ENCODE measurements around the gene CFAP410. TPM values are rescaled to one million over a fixed set of nuclear protein-coding genes. Genes with fewer than 3 reads are reported as not detected.
"Not testable (repeated sequence)": the region's sequence is repeated elsewhere in the genome, so short reads cannot be mapped to it uniquely, and the experiment has no call there.

Gene CFAP410
- total RNA-seq, 6 experiments from 2014 or later, result 6.9 to 15.4 (median 13.1) TPM

DNA sequence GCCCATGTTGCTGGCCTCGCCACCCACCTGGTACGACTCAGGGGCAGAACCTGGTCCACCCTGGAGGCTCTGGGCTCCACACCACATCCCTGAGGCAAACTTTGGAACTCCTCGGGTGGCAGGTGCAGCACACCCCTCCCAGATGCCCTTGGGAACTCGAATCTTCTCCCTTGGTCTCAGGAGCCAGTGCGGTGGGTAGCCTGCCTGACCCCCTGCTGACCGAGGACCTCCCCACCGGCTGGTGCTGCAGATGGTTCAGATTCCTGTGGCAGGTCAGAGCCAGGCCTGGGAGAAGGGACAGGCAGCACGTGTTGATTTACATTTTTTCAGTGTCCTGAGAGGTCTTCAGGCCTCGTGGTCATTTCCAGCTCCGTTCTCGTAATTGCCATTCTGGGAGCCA is 6.3 kb upstream of the CFAP410 start:
- no peaks in the 10 kb centered on the region for H3K9me3 ChIP-seq
- TF ChIP-seq, protein P1, sequence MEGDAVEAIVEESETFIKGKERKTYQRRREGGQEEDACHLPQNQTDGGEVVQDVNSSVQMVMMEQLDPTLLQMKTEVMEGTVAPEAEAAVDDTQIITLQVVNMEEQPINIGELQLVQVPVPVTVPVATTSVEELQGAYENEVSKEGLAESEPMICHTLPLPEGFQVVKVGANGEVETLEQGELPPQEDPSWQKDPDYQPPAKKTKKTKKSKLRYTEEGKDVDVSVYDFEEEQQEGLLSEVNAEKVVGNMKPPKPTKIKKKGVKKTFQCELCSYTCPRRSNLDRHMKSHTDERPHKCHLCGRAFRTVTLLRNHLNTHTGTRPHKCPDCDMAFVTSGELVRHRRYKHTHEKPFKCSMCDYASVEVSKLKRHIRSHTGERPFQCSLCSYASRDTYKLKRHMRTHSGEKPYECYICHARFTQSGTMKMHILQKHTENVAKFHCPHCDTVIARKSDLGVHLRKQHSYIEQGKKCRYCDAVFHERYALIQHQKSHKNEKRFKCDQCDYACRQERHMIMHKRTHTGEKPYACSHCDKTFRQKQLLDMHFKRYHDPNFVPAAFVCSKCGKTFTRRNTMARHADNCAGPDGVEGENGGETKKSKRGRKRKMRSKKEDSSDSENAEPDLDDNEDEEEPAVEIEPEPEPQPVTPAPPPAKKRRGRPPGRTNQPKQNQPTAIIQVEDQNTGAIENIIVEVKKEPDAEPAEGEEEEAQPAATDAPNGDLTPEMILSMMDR (IDR thresholded peaks at IDR 0.05), result no peak
- no peak for TF ChIP-seq POLR2A (IDR thresholded peaks at IDR 0.05)
- no peak overlapping the region for H3K4me3 ChIP-seq
- ATAC-seq (no peak), DNase-seq (peak in 1 of 3 donors; percentile 35)
- H3K36me3 ChIP-seq, result no peaks in the 10 kb centered on the region
- WGBS (ENCODE audit: insufficient coverage, low coverage, low lambda C conversion rate, missing lambda C conversion rate), result 58% methylated on average over 5 of the region's 11 CpGs
- H3K27ac ChIP-seq, result no peak overlapping the region
- H3K27me3 ChIP-seq, result no peaks in the 10 kb centered on the region
- intact Hi-C loops (cut with DNase I), result no loop called here
- no peaks in the 10 kb centered on the region for H3K4me1 ChIP-seq

DNA sequence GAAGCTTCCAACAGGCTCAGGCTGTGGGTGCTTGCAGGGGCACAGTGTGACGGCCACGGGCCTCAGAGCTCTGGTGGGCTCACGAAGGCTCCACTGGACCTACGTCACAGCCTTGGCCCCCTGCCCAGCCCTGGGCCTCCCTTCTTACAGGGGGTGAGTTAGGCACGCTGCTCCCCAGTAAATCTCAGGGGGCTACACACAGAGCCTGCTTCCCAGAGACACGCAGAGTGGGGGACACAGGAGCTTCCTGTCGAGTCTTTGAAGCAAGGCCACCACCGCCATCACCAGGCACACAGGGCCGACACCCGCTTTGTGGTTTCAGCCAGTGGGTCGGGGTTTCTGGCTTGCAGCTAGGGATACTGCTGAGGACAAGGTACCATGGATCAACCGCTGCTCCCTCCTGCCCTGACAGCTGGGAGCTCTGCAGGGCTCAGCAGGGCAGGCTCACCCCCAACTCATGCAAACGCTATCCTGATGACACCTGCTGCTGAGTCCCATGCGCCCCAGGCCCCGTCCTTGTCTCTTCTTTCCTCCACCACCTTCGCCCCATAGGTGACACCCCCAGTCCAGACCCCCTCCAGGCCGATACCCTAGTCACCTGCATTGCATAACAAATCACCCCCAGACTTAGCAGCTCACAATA is 5.5 kb upstream of the CFAP410 start:
- DNase-seq, result peak in 1 of 3 donors; percentile 59
- TF ChIP-seq, protein P1 (IDR thresholded peaks at IDR 0.05), result no peak
- no peak for TF ChIP-seq POLR2A (IDR thresholded peaks at IDR 0.05)
- ATAC-seq, result peak in 1 of 4 donors; percentile 26

DNA sequence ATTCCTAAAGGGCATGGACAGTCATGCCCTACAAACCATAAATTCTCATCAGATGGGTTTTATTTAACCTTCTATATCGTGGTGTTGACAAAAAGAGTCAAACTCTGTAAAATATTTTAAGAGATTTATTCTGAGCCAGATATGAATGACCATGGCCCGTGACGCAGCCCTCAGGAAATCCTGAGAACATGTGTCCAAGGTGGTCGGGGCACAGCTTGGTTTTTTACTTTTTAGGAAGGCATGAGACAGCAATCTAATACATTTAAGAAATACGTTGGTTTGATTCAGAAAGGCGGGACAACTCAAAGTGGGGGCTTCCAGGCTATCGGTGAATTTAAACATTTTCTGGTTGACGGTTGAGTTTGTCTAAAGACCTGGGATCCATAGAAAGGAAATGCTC is 3.8 kb upstream of the CFAP410 start:
- H3K36me3 ChIP-seq; H3K27ac ChIP-seq; H3K4me1 ChIP-seq; H3K9me3 ChIP-seq; H3K27me3 ChIP-seq; DNase-seq; ATAC-seq; intact Hi-C loops (cut with DNase I); H3K4me3 ChIP-seq: not testable (repeated sequence)
- 68% methylated on average over 8 of the region's 8 CpGs for WGBS (ENCODE audit: insufficient coverage, low coverage, low lambda C conversion rate, missing lambda C conversion rate)

More for the DNA sequence above, 5.5 kb upstream of the CFAP410 start:
- no peaks in the 10 kb centered on the region for H3K9me3 ChIP-seq
- H3K27ac ChIP-seq, result no peak overlapping the region
- intact Hi-C loops (cut with DNase I), result no loop called here
- no peak overlapping the region for H3K4me3 ChIP-seq
- H3K36me3 ChIP-seq, result no peaks in the 10 kb centered on the region
- H3K4me1 ChIP-seq, result no peaks in the 10 kb centered on the region
- H3K27me3 ChIP-seq, result no peaks in the 10 kb centered on the region
- 49% methylated on average over 4 of the region's 17 CpGs for WGBS (ENCODE audit: insufficient coverage, low coverage, low lambda C conversion rate, missing lambda C conversion rate)

DNA sequence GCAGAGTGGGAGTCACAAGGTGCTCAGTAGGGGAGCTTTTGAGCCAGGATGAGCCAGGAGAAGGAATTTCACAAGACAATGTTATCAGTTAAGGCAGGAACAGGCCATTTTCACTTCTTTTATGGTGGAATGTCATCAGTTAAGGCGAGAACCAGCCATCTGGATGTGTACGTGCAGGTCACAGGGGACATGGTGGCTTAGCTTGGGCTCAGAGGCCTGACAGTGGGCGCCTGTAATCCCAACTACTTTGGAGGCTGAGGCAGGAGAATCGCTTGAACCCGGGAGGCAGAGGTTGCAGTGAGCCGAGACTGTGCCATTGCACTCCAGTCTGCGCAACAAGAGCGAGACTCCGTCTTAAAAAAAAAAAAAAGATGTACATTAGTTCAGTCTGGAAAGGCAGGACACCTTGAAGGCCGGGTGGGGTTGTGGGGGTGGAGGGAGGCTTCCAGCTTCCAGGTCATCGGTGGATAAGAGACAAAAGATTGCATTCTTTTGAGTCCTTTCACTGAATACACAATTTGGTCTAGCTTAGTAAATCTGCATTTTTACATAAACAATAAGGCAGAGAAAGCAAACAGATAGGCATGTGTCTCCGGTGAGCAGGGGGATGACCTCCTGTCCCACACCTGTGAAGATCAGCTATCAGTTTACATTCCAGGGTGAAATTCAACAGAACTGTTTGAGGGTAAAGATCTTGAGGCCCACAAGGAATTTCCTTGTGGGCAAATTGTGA is 2.7 kb upstream of the CFAP410 start:
- intact Hi-C loops (cut with DNase I); H3K4me3 ChIP-seq; H3K27ac ChIP-seq; H3K9me3 ChIP-seq; H3K36me3 ChIP-seq; ATAC-seq; H3K4me1 ChIP-seq; H3K27me3 ChIP-seq: not testable (repeated sequence)
- peak in 1 of 3 donors; percentile 17 for DNase-seq
- WGBS (ENCODE audit: insufficient coverage, low coverage, low lambda C conversion rate, missing lambda C conversion rate), result 73% methylated on average over 9 of the region's 12 CpGs

DNA sequence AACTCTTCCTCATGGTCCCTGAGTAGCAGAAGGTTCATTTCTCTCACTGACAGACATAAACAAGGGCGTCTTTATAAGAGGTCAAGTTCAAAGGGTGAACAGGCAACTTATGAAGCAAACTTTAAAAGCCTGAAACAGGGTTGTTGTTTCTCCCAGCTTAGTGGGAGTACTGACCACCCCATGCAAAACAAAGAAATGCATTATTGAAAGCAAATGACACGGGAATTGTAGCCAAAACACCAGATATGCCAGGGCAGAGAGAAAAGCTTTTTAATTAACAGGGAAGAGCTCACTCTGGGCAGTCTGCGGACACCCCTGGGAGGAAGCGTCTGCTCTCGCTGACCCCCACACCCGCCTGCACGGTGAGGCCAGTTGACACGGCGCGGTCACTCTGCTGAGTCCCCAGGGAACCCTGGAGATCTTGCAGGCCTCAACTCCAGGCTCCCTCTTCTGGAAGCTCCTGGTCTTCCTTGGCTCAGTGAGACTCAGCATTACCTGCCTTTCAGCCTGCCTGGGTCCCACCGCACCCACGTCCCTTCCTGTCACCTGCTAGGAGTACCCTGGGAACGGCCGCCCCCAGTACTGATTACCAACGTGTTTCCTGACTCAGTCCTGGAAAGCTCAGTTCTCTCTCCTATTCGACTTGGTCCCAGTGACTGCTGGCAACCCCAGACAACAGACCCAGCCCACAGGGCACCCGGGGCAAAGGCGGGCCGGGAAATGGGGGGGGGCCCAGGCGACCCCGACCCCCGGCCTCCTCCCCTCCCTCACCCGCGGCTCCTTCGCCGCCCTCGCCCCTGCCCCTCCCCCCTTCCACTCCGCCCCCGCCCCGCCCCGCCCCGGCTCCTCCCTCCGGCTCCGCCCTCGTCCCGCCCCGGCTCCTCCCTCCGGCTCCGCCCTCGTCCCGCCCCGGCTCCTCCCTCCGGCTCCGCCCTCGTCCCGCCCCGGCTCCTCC is 972 bp downstream of the CFAP410 start:
- peak overlapping the region; percentile 38 to 58 (median 44) for H3K4me3 ChIP-seq
- H3K27me3 ChIP-seq, result no peaks in the 10 kb centered on the region
- ATAC-seq (peak; percentile 37 to 50 (median 44)), DNase-seq (peak; percentile 70 to 80 (median 75))
- TF ChIP-seq POLR2A (IDR thresholded peaks at IDR 0.05), result no peak
- TF ChIP-seq, protein P1 (IDR thresholded peaks at IDR 0.05), result peak; percentile 23 to 43 (median 38)
- H3K27ac ChIP-seq, result peak overlapping the region; percentile 2 to 33 (median 5)
- WGBS (ENCODE audit: insufficient coverage, low coverage, low lambda C conversion rate, missing lambda C conversion rate), result 6% methylated on average over 11 of the region's 47 CpGs
- intact Hi-C loops (cut with DNase I), result no loop called here
- no peaks in the 10 kb centered on the region for H3K36me3 ChIP-seq
- H3K9me3 ChIP-seq, result no peaks in the 10 kb centered on the region
- peaks cover 0 to 7% (median 0%) of the 10 kb centered on the region in 4 donors for H3K4me1 ChIP-seq
